Inferior parietal cortex (tissue), 1 donor: Measurements from ENCODE around the gene HHATL.
A peak's percentile ranks its signal among the peaks of the same experiment; 100 is the strongest.

ENCODE experiments used
- DNase-seq: peaks from one replicate; pipeline ENCODE4 v3.0.0-alpha.2; 2016; ENCODE audit errors: extremely low spot score

HHATL gene

GRCh38 chr3:42664438-42664803, 38.2 kb downstream of the HHATL start:
- no peak for DNase-seq

DNA sequence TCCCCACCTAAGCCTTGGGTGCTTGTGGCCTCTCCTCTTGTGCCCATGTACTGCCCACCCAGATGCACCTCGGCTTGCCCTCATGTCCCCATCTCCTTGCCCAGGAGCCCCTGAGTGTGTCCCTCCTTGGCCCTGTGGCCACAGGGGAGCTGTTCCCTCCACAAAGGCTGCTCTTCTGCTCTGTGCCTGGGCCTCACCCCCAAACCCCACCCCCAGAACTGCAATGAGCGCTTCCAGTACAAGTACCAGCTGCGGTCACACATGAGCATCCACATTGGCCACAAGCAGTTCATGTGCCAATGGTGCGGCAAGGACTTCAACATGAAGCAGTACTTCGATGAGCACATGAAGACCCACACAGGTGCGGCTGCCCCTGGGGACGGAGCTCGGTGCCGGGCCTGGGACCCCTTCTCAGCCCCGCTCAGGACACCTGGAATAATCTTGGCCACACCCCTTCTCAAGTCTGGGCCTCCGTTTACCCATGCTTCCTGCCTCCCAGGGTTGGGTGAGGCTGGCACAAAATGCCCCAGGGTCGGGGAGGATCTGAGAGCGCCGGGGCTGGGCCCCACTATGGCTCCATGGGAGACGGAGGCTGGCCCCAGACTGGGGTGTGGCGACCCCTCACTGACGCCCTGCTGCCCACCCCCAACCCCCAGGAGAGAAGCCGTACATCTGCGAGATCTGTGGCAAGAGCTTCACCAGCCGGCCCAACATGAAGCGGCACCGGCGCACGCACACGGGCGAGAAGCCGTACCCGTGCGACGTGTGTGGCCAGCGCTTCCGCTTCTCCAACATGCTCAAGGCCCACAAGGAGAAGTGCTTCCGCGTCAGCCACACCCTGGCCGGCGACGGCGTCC, 38.8 kb downstream of the HHATL start:
- no peak for DNase-seq

GRCh38 chr3:42662813-42663535, 39.6 kb downstream of the HHATL start:
- no peak for DNase-seq

DNA sequence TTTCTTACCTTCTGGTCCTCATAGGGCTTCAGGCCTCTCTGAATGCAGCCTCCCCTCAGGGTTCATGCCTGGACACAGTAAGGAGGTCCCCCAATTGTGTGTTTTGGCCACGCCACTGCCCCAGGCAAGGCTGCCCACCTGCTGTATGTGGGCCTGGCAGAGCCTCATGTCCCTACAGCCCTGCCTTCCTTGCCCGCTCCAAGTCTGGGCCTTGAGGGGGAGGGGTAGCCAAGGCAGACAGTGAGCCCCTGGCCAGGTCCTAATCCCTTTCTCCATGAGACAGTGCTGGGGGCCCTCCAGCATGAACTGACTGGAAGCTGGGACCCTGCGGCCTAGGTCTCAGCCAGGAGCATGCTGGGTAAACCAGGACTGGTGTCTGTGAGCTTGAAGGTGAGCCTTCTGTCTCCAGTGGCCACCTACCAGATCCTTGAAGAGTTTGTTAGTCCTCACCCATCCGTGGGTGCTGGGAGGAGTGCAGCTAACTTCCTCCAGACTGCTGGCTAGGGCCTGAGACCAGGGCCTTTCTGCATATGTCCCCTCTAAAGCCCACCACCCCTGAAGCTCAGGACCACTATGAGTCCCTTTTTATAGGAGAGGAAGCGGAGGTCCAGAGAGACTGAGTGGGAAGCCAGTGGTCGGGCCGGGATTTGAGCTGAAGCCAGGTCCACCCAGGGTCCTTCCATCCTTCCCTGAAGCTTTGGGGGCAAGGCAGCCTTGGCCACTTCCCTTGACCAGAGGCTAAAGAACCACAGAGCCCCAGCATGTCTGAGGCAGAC, 40.4 kb downstream of the HHATL start:
- no peak for DNase-seq

GRCh38 chr3:42661593-42662022, 41.0 kb downstream of the HHATL start:
- no peak for DNase-seq

DNA sequence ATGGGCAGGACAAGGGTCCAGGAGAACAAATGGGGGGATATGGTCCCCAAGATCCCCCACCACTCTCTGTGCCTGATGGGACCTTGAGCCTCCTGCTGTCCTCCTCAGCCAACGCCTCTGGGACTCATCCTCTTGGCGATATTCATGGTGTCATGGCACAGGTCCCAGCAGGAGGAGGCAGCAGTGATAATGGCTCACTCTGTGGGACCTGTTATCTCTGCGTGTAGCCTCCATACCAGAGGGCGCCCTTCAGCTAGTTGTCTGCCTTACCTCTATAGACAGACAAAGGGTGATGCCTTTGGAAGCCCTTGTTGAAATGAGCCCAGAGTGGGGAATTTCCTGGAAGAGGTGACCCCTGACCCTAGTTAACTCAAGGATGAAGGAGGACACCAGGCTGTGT, 41.7 kb downstream of the HHATL start:
- no peak for DNase-seq

- DNase-seq = no peak
Observed at GRCh38 chr3:42660131-42660715, 42.4 kb downstream of the HHATL start.

DNA sequence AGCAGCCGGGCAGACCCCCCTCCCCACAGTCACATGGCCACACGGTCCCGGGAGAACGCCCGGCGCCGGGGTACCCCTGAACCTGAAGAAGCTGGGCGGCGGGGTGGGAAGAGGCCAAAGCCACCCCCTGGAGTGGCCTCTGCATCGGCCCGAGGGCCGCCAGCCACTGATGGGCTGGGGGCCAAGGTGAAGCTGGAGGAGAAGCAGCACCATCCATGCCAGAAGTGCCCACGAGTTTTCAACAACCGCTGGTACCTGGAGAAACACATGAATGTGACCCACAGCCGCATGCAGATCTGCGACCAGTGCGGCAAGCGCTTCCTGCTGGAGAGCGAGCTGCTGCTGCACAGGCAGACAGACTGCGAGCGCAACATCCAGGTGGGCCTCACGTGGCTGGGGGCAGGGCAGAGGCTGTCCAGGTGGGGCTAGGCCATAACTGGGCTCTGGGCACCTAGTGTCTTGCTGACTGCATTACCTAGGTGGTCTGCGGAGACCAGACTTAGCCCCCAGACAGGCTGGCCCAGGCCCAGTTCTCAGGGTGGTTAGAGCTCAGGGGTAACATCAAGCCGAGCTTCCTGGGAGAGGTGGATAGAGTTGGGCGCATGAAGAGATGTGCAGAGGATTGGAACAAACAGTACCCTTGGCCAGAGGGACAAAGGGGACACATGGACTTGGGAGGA, 43.0 kb downstream of the HHATL start:
- DNase-seq = no peak

DNA sequence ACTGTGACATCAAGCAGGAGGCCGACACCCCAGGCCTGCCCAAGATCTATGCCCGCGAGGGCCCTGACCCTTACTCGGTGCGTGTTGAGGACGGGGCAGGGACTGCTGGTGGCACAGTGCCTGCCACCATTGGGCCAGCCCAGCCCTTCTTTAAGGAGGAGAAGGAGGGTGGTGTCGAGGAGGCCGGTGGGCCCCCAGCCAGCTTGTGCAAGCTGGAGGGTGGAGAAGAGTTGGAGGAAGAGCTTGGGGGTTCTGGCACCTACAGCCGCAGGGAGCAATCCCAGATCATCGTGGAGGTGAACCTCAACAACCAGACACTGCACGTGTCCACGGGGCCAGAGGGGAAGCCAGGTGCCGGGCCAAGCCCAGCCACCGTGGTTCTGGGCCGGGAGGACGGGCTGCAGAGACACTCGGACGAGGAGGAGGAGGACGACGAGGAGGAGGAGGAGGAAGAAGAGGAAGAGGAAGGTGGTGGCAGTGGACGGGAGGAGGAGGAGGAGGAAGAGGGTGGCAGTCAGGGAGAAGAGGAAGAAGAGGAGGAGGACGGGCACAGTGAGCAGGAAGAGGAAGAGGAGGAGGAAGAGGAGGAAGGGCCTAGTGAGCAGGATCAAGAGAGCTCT, 43.7 kb downstream of the HHATL start:
- DNase-seq = no peak

- no peak for DNase-seq
Observed at GRCh38 chr3:42658091-42658770, 44.4 kb downstream of the HHATL start.

DNA sequence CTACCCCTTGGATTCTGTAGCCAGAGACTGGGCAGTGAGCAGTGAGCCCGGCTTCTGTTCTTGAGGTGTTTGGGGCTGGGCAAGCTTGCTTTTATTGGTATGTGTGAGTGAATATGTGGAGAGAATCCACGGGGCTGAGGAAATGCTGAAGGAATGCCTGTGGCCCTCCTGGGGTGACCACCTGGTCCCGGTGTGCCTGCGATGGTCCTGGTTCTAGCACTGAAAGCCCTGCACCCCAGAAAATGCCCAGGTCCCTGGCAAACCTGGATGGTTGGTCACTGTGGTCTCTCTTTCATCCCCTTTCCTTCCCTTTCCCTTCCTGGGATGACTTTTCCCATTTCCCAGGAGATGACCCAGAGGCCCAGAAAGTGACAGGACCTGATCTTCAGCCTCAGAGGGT, 44.9 kb downstream of the HHATL start:
- DNase-seq = no peak

DNA sequence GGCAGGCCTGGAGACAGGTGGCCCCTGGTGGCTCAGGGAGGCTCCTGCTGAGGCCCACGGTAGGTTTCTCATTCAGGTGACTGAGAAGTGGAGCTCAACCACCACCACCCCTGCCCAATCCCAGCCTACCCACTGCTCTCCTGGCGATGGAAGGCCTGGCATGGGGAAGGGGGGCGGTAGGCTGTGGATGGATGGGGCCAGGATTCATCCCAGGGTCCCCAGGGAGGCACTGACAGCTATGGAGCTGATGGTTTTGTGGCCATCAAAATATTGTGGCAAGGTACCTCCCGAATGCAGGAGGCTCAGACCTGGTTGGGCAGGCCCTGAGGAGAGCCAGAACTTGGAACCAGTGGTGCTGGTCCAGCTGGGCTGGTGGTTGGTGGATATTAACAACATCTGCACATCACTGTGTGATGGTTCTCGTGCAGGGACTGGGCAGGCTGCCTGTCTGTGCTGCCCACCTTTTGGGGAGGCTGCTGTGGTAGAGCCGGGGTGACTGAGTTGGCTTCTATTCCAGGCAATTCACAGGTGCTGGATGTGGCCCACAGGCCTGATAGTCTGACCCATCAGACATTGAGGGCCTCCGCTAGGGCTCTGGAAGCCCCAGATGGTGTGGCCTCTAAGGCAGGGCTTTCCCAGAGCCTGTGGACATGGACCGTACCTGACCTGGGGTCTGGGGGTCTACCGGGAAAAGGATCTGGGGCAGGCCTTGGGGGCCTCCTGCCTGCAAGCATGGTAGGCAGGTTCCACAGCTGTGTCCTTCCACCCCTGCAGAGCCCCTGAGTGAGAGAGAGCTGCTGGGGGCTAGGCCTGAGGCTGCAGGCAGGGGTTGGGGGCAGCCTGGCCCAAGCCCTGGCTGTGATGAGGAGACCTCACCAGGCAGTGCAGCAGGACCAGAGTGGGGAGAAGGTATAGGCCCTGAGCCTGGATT, 45.7 kb downstream of the HHATL start:
- no peak for DNase-seq

- DNase-seq = no peak
Observed at GRCh38 chr3:42655980-42656679, 46.5 kb downstream of the HHATL start.

GRCh38 chr3:42655331-42655888, 47.2 kb downstream of the HHATL start:
- no peak for DNase-seq

GRCh38 chr3:42654331-42655201, 48.0 kb downstream of the HHATL start:
- peak; percentile 57 for DNase-seq

- DNase-seq = no peak
Observed at GRCh38 chr3:42653560-42654330, 48.9 kb downstream of the HHATL start, which contains the start of gene ZBTB47. Gene ZBTB47 (plus strand): TSS chr3:42653697. CDS start chr3:42658356, 4,659 bp downstream.

DNA sequence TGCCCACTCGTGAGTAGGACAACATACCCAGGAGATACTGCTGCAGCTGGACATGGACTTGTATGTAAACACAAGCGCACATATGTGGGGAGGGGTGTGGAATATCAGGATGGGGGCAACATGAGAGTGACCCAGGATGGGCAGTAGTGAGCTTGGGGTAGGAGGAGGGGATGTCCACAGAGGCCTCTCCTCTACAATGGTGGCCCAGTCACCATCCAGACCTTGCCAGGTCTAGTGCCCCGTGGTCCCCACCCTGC, 49.4 kb downstream of the HHATL start:
- no peak for DNase-seq
